GM12878 (cell line): ENCODE measurements around the gene NOP10. TPM values are rescaled to one million over a fixed set of nuclear protein-coding genes. Genes with fewer than 3 reads are reported as not detected.

ENCODE experiments used
- ATAC-seq: fragments of 200-7000 bp; cut with Tn5 transposase; 3 replicates; pipeline ENCODE4 v1.9.1; 2020; ENCODE audit warnings: mild to moderate bottlenecking, moderate library complexity
- BruUV-seq: library from RNA; stranded (reverse); fragments of 400-500 nt; replicated peaks from 2 replicates; lab custom pipeline; 2021; lab: Mats Ljungman, UMichigan
- CTCF ChIA-PET: fragments of 300-600 bp; sonication (Branson Sonifier 250); formaldehyde crosslinking; extraction: SDS; loops from one replicate; lab custom pipeline; 2021; ENCODE audit warnings: inconsistent platforms; lab: Yijun Ruan, JAX
- POLR2A ChIA-PET: fragments of 350-600 bp; formaldehyde crosslinking; extraction: SDS; loops from one replicate; lab custom pipeline; 2021; ENCODE audit warnings: inconsistent platforms; lab: Charles Lee
- RAD21 ChIA-PET: fragments of 300-600 bp; sonication (Branson Sonifier 250); formaldehyde crosslinking; loops from one replicate; lab custom pipeline; 2023; ENCODE audit warnings: antibody characterized with exemption; ENCODE audit not compliant: unreplicated experiment; lab: Charles Lee
- SMC1A ChIA-PET: fragments of 300-600 bp; sonication (Branson Sonifier 250); formaldehyde crosslinking; loops from one replicate; lab custom pipeline; 2023; ENCODE audit not compliant: unreplicated experiment, uncharacterized antibody; lab: Charles Lee
- DNase-seq: peaks from one replicate; pipeline ENCODE4 v3.0.0-alpha.2; 2011; ENCODE audit warnings: low read depth, low spot score
- FAIRE-seq: peaks from 3 replicates; lab custom pipeline; 2011; peaks lifted over from hg19 to GRCh38; lab: Jason Lieb, UNC
- H2AFZ ChIP-seq: 2 replicates; pipeline ENCODE4 v1.6.0; 2011; ENCODE audit warnings: low read depth, low read length, control low read depth; ENCODE audit not compliant: control insufficient read depth
- H3K27ac ChIP-seq: 2 replicates; pipeline ENCODE4 v1.5.1; 2011; ENCODE audit warnings: control low read depth; ENCODE audit not compliant: control insufficient read depth, insufficient read depth
- H3K27me3 ChIP-seq, 2 experiments: replicated peaks in 1 of 2; 2 replicates each; pipeline versions ENCODE4 v1.6.0 to v1.6.1; 2011; ENCODE audit warnings: low read length in 1 of 2; ENCODE audit not compliant: control insufficient read depth in 2 of 2, insufficient read depth in 2 of 2
- H3K36me3 ChIP-seq, 2 experiments: 2 replicates each; pipeline ENCODE4 v1.5.1; 2011; ENCODE audit warnings: low read length in 1 of 2; ENCODE audit not compliant: control insufficient read depth in 2 of 2, insufficient read depth in 2 of 2
- H3K4me1 ChIP-seq: 2 replicates; pipeline ENCODE4 v1.6.1; 2011; ENCODE audit warnings: mild to moderate bottlenecking, low read length, moderate library complexity, mixed read lengths; ENCODE audit not compliant: control insufficient read depth, insufficient read depth
- H3K4me2 ChIP-seq: 2 replicates; pipeline ENCODE4 v1.6.0; 2011; ENCODE audit warnings: control low read depth; ENCODE audit not compliant: control insufficient read depth, insufficient read depth
- H3K4me3 ChIP-seq: fragments of 200-600 bp; sonication (generic); 2 replicates; pipeline ENCODE4 v1.5.1; 2016
- H3K79me2 ChIP-seq: 2 replicates; pipeline ENCODE4 v1.6.0; 2011; ENCODE audit warnings: low read length; ENCODE audit not compliant: control insufficient read depth, insufficient read depth
- H3K9ac ChIP-seq: 2 replicates; pipeline ENCODE4 v1.8.0; 2011; ENCODE audit warnings: low read length, control low read depth, mixed read lengths; ENCODE audit not compliant: control insufficient read depth, insufficient read depth
- H3K9me3 ChIP-seq: replicated peaks from 3 replicates; pipeline ENCODE4 v1.5.1; 2011; ENCODE audit warnings: mild to moderate bottlenecking, low read length; ENCODE audit not compliant: control insufficient read depth, insufficient read depth
- H4K20me1 ChIP-seq: 2 replicates; pipeline ENCODE4 v1.6.0; 2011; ENCODE audit not compliant: control insufficient read depth, insufficient read depth
- CHD2 ChIP-seq: IDR thresholded peaks from 2 replicates; pipeline ENCODE4 v1.6.1; 2011; ENCODE audit warnings: low read depth, low read length, improper control_type of control experiment, borderline replicate concordance
- HDAC6 ChIP-seq: fragments of 200-600 bp; sonication (generic); IDR thresholded peaks from one replicate; pipeline ENCODE4 v1.8.0; 2017; ENCODE audit warnings: antibody characterized with exemption; ENCODE audit not compliant: unreplicated experiment
- MTA3 ChIP-seq: IDR thresholded peaks from 2 replicates; pipeline ENCODE4 v1.6.1; 2012; ENCODE audit warnings: low read length, inconsistent platforms, borderline replicate concordance
- NR2C2 ChIP-seq: IDR thresholded peaks from 2 replicates; pipeline ENCODE4 v1.6.1; 2011; ENCODE audit warnings: borderline replicate concordance, low read depth; ENCODE audit not compliant: control insufficient read depth, insufficient read length
- POLR2A ChIP-seq: IDR thresholded peaks from 2 replicates; pipeline ENCODE4 v1.6.1; 2011; ENCODE audit warnings: low read depth, mild to moderate bottlenecking, low read length
- TAF1 ChIP-seq: IDR thresholded peaks from 2 replicates; pipeline ENCODE4 v1.6.1; 2011; ENCODE audit warnings: mild to moderate bottlenecking, low read depth, low read length, borderline replicate concordance
- TBL1XR1 ChIP-seq: IDR thresholded peaks from 2 replicates; pipeline ENCODE4 v1.6.1; 2012; ENCODE audit warnings: low read depth, low read length, improper control_type of control experiment
- ZNF622 ChIP-seq: fragments of 450-650 bp; IDR thresholded peaks from 2 replicates; pipeline ENCODE4 v1.6.1; 2017; ENCODE audit warnings: mild to moderate bottlenecking, inconsistent platforms
- WGBS: methylation state at CpG from one replicate; pipeline ENCODE4 v1.1.6; 2016; ENCODE audit warnings: low lambda C conversion rate; ENCODE audit not compliant: insufficient replicate concordance, insufficient coverage; ENCODE audit errors: missing lambda C conversion rate; 5-methylcytosine and 5-hydroxymethylcytosine counted together
- in situ Hi-C: fragments of 300-500 bp; cut with MboI; formaldehyde crosslinking; loops from 9 replicates; pipeline ENCODE4 v1.14.3; 2018; ENCODE audit warnings: mixed read lengths
- intact Hi-C: fragments of 100-400 bp; cut with micrococcal nuclease; formaldehyde crosslinking; loops from one replicate; pipeline ENCODE4 v1.14.2; 2022; ENCODE audit not compliant: unreplicated experiment
- polyA plus RNA-seq, 11 experiments: library from polyadenylated mRNA; depleted of rRNA in 4 of 11; unstranded in 6 of 11; stranded (reverse) in 5 of 11; fragments of >200 nt; fragmentation: Nextera tagmentation in 4 of 11; fragmentation: Illumina TruSeq in 1 of 11; extraction: Ambion mirVana in 4 of 11; extraction: Trizol in 1 of 11; gene quantifications; 1 replicate in 1 of 11; 2 replicates in 10 of 11; pipeline versions ENCODE4 v1.2.1 to v1.2.3, GENCODE V29; 2011 to 2016; ENCODE audit warnings: inconsistent platforms in 2 of 11, missing spikeins in 2 of 11, low read depth in 1 of 11
- total RNA-seq, 4 experiments: library from RNA; depleted of rRNA in 3 of 4; stranded (reverse); fragments of >200 nt in 3 of 4; fragmentation: Illumina TruSeq in 1 of 4; extraction: Trizol in 1 of 4; gene quantifications; 2 replicates each; pipeline versions ENCODE4 v1.2.1 to v1.2.3, GENCODE V29; 2013 to 2021
- TF ChIP-seq, protein P1 (sequence below), 3 experiments: IDR thresholded peaks in 2 of 3; conservative IDR thresholded peaks in 1 of 3; 2 replicates each; pipeline ENCODE4 v1.5.1; 2011; ENCODE audit warnings: low read depth in 3 of 3, low read length in 3 of 3, mild to moderate bottlenecking in 3 of 3, control low read depth in 2 of 3, moderate library complexity in 2 of 3, inconsistent platforms in 1 of 3, mixed read lengths in 1 of 3; ENCODE audit not compliant: control insufficient read depth in 2 of 3, insufficient read depth in 1 of 3; ENCODE audit errors: extremely low read depth in 1 of 3
- TF ChIP-seq, protein P2 (sequence below): fragments of 450-650 bp; IDR thresholded peaks from 2 replicates; pipeline ENCODE4 v1.6.1; 2017; ENCODE audit warnings: borderline replicate concordance
- TF ChIP-seq, protein P3 (sequence below): fragments of 150-350 bp; IDR thresholded peaks from 2 replicates; pipeline ENCODE4 v1.6.1; 2014; ENCODE audit warnings: mild to moderate bottlenecking, low read depth, low read length

The NOP10 gene
- total and polyA plus RNA-seq, 10 of the 15 experiments (the other 5 are each of a cell fraction or from before 2014, with no cell fraction given), result 225 to 1,778 (median 537) TPM

GRCh38 chr15:34358367-34358766 is 15.4 kb upstream of the NOP10 start:
- H3K4me2 ChIP-seq, result no peak overlapping the region
- H3K9me3 ChIP-seq, result no peaks in the 10 kb centered on the region
- H3K27ac ChIP-seq, result no peak overlapping the region
- in situ Hi-C loops, result no loop called here
- ChIA-PET RAD21 (interaction anchor here (1.0 to 1.5 kb wide), 2 partner anchors 9 to 21 kb away, joined by 3 read pairs; partner anchors contain the start of genes LPCAT4 and SLC12A6), POLR2A (interaction anchor here (0.5 to 1.5 kb wide), 2 partner anchors 9 to 284 kb away, joined by 3 to 6 read pairs; partner anchors contain the start of gene LPCAT4), CTCF (interaction anchor here (1.5 kb wide), 1 partner anchor 10 kb away, joined by 3 read pairs; no protein-coding TSS in a partner anchor)
- ATAC-seq, result no peak
- no peak overlapping the region for H2AFZ ChIP-seq
- H3K79me2 ChIP-seq, result no peaks in the 10 kb centered on the region
- WGBS, result 65% methylated on average over 3 of the region's 3 CpGs
- H3K9ac ChIP-seq, result no peak overlapping the region
- TF ChIP-seq ZNF622, result no peak
- TF ChIP-seq, protein P1, sequence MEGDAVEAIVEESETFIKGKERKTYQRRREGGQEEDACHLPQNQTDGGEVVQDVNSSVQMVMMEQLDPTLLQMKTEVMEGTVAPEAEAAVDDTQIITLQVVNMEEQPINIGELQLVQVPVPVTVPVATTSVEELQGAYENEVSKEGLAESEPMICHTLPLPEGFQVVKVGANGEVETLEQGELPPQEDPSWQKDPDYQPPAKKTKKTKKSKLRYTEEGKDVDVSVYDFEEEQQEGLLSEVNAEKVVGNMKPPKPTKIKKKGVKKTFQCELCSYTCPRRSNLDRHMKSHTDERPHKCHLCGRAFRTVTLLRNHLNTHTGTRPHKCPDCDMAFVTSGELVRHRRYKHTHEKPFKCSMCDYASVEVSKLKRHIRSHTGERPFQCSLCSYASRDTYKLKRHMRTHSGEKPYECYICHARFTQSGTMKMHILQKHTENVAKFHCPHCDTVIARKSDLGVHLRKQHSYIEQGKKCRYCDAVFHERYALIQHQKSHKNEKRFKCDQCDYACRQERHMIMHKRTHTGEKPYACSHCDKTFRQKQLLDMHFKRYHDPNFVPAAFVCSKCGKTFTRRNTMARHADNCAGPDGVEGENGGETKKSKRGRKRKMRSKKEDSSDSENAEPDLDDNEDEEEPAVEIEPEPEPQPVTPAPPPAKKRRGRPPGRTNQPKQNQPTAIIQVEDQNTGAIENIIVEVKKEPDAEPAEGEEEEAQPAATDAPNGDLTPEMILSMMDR (IDR thresholded peaks at IDR 0.05 in 2 of 3, conservative IDR thresholded peaks at IDR 0.05 in 1 of 3; ENCODE audit: control insufficient read depth in 2 of 3, extremely low read depth in 1 of 3, insufficient read depth in 1 of 3, low read depth in 3 of 3, low read length in 3 of 3), result peak in 1 of 3 experiments; percentile 19; a peak in 1 of 6 replicates
- TF ChIP-seq, all 136 proteins: peak for 1
- no TSS peak for BruUV-seq
- H3K27me3 ChIP-seq, result no peaks in the 10 kb centered on the region
- no peak for FAIRE-seq
- intact Hi-C loops, result no loop called here
- SMC1A ChIA-PET, result interaction anchor here (0.6 to 1.1 kb wide), 2 partner anchors 22 to 42 kb away, joined by 3 read pairs; no protein-coding TSS in a partner anchor
- peaks cover 0 to 16% of the 10 kb centered on the region in 2 experiments for H3K36me3 ChIP-seq
- H4K20me1 ChIP-seq, result no peaks in the 10 kb centered on the region
- H3K4me1 ChIP-seq, result no peaks in the 10 kb centered on the region
- DNase-seq, result no peak
- no peak overlapping the region for H3K4me3 ChIP-seq

DNA sequence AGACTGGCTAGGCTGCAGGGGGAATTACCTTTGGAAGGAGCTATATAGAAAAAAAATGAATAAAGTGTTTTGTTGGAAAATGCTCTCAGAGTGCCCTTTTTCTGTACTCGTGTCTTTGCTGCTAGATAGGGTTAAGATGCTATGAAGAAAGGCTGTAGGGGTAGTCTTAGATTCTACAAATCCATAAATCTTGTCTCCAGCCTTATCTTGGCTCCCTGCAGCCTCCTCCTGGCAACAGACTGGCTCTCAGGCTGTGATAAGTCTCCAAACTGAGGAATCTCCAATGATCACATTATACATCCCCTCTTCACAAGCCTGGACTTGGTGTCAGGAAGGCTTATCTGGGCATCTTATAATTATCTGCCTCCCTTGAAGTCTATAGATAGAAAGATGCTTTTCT is 14.7 kb upstream of the NOP10 start:
- peaks cover 0 to 14% of the 10 kb centered on the region in 2 experiments; a peak in 3 of 4 replicates for H3K36me3 ChIP-seq
- H3K4me1 ChIP-seq, result no peaks in the 10 kb centered on the region
- BruUV-seq, result no TSS peak
- ChIA-PET SMC1A (interaction anchor here (1.1 kb wide), 1 partner anchor 22 kb away, joined by 3 read pairs; no protein-coding TSS in a partner anchor), CTCF (interaction anchor here (0.6 to 1.5 kb wide), 2 partner anchors 10 to 128 kb away, joined by 3 read pairs; no protein-coding TSS in a partner anchor), RAD21 (interaction anchor here (1.0 to 1.3 kb wide), 2 partner anchors 8 to 21 kb away, joined by 3 read pairs; partner anchors contain the start of gene SLC12A6), POLR2A (interaction anchor here (1.5 kb wide), 1 partner anchor 10 kb away, joined by 6 read pairs; the partner anchor contains the start of gene LPCAT4)
- intact Hi-C loops, result no loop called here
- no peak for DNase-seq
- FAIRE-seq, result no peak
- no peak overlapping the region for H3K9ac ChIP-seq
- in situ Hi-C loops, result no loop called here
- H3K4me2 ChIP-seq, result no peak overlapping the region
- no peak for ATAC-seq
- no peak overlapping the region for H2AFZ ChIP-seq
- H3K27ac ChIP-seq, result no peak overlapping the region
- H3K27me3 ChIP-seq, result no peaks in the 10 kb centered on the region
- no peaks in the 10 kb centered on the region for H4K20me1 ChIP-seq
- no peaks in the 10 kb centered on the region for H3K79me2 ChIP-seq
- no peaks in the 10 kb centered on the region for H3K9me3 ChIP-seq
- no peak overlapping the region for H3K4me3 ChIP-seq
- WGBS, result 100% methylated on average over 1 of the region's 1 CpG
- TF ChIP-seq, protein P2, sequence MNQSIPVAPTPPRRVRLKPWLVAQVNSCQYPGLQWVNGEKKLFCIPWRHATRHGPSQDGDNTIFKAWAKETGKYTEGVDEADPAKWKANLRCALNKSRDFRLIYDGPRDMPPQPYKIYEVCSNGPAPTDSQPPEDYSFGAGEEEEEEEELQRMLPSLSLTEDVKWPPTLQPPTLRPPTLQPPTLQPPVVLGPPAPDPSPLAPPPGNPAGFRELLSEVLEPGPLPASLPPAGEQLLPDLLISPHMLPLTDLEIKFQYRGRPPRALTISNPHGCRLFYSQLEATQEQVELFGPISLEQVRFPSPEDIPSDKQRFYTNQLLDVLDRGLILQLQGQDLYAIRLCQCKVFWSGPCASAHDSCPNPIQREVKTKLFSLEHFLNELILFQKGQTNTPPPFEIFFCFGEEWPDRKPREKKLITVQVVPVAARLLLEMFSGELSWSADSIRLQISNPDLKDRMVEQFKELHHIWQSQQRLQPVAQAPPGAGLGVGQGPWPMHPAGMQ, result no peak
- TF ChIP-seq NR2C2, result no peak
- TF ChIP-seq CHD2, result no peak
- no peak for TF ChIP-seq TBL1XR1
- TF ChIP-seq HDAC6, result no peak
- no peak for TF ChIP-seq POLR2A
- TF ChIP-seq, protein P3, sequence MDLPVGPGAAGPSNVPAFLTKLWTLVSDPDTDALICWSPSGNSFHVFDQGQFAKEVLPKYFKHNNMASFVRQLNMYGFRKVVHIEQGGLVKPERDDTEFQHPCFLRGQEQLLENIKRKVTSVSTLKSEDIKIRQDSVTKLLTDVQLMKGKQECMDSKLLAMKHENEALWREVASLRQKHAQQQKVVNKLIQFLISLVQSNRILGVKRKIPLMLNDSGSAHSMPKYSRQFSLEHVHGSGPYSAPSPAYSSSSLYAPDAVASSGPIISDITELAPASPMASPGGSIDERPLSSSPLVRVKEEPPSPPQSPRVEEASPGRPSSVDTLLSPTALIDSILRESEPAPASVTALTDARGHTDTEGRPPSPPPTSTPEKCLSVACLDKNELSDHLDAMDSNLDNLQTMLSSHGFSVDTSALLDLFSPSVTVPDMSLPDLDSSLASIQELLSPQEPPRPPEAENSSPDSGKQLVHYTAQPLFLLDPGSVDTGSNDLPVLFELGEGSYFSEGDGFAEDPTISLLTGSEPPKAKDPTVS, result no peak
- TF ChIP-seq MTA3, result no peak
- no peak for TF ChIP-seq TAF1
